Muscle layer of duodenum (tissue), 2 donors: ENCODE results near the gene PPP1R7.

Experiments
- H3K27ac ChIP-seq: one replicate; pipeline ENCODE4 v1.7.0; 2013; ENCODE audit warnings: mild to moderate bottlenecking, low read length
- H3K27me3 ChIP-seq: one replicate; pipeline ENCODE4 v1.7.0; 2013; ENCODE audit warnings: low read depth, mild to moderate bottlenecking, control low read depth, low read length
- H3K36me3 ChIP-seq, 2 donors: one replicate each; pipeline ENCODE4 v1.7.0; 2013; ENCODE audit warnings: low read length in 2 of 2, control low read depth in 1 of 2, mild to moderate bottlenecking in 1 of 2; ENCODE audit not compliant: insufficient read depth in 2 of 2, control insufficient read depth in 1 of 2
- H3K4me1 ChIP-seq, 2 donors: one replicate each; pipeline ENCODE4 v1.7.0; 2013; ENCODE audit warnings: low read length in 2 of 2, mild to moderate bottlenecking in 2 of 2, control low read depth in 1 of 2, moderate library complexity in 1 of 2; ENCODE audit not compliant: insufficient read depth in 2 of 2, control insufficient read depth in 1 of 2
- H3K4me3 ChIP-seq, 2 donors: one replicate each; pipeline ENCODE4 v1.7.0; 2013; ENCODE audit warnings: low read length in 2 of 2, low read depth in 1 of 2, mild to moderate bottlenecking in 1 of 2
- H3K9me3 ChIP-seq, 2 donors: one replicate each; pipeline ENCODE4 v1.7.0; 2013; ENCODE audit warnings: low read length in 2 of 2, control low read depth in 1 of 2, mild to moderate bottlenecking in 1 of 2; ENCODE audit not compliant: control insufficient read depth in 1 of 2
- donor health status: healthy.

The PPP1R7 gene

DNA sequence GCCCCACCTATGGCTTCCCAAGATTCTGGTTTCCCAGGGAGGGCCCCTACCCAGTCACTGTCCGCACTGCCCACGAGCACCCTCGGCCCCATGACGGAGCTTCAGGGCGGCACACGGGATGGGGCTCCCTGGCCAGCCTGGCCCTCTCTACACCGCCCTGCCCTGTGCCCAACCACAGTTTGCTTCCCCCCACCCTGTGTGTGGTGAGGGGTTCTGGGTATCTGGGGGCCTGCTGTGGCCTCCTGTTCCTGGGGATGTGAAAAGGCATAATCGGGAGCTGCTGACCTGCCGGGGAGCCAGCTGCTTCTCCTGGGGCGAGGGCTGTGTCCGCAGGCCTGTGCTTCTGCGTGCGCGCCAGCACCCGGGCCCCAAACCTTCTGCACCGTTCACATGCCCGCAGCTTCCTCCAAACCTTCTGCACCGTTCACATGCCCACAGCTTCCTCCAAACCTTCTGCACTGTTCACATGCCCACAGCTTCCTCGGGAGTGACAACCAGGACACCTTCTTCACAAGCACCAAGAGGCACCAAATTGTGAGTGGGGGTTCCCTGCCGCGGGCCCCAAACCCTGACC is 50.6 kb downstream of the PPP1R7 start:
- H3K36me3 ChIP-seq, result no peaks in the 10 kb centered on the region
- H3K27me3 ChIP-seq, result no peaks in the 10 kb centered on the region
- no peak overlapping the region for H3K27ac ChIP-seq
- H3K9me3 ChIP-seq, result no peaks in the 10 kb centered on the region
- H3K4me3 ChIP-seq, result no peak overlapping the region
- H3K4me1 ChIP-seq, result no peaks in the 10 kb centered on the region

DNA sequence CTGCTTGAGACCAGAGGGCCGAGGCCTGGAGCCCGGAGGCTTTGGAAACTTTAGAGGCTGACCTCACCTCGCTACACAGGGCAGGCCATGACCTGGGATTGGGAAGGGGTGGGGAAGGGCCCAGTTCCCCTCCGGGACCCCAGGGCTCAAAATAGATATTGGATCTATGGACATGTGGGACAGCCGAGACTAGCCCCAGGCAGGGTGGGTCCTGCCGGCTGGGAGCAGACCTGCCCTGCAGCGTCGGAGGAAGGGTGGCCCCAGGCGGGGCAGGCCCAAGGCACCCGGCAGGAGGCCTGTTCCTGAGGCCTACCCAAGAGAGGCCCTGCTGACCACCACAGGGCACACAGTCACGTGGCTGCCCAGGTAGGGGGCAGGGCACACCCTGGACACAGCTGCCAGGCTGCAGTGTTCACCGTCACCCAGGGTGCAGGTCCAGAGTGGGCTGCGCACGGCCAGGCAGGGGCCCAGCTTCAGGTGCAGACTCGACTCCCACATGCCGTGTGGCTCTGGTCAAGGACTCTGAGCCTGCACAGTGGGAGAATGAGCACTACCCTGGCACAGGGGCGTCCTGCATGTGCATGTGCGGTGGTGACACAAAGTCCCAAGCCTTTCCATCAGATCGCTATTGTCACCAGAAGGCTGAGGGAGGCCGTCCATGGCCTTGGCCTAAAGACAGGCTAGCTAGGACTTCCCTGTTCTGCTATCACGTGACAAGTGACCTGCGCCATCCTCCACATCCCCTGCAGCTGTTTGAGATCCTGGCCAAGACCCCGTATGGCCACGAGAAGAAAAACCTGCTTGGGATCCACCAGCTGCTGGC is 51.4 kb downstream of the PPP1R7 start:
- Histone ChIP-seq H3K4me3 (no peak overlapping the region), H3K36me3 (no peaks in the 10 kb centered on the region), H3K27me3 (no peaks in the 10 kb centered on the region), H3K4me1 (no peaks in the 10 kb centered on the region), H3K27ac (no peak overlapping the region), H3K9me3 (no peaks in the 10 kb centered on the region)

DNA sequence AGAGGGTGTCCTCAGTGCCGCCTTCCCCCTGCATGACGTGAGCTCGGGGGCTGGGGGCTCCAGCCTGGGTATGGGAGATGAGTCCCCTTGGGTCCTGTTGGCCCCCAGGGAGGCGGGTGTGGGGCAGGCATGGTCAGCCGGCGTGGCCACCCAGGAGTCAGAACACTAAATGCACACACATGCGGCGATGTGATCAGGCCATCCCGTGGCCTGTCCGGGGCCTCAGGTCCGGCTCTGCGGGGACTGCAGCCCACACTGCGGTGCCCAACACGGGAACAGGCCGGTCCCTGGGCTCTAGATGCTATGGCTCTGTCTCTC is 52.0 kb downstream of the PPP1R7 start:
- H3K4me1 ChIP-seq, result no peaks in the 10 kb centered on the region
- H3K4me3 ChIP-seq, result no peak overlapping the region
- no peaks in the 10 kb centered on the region for H3K27me3 ChIP-seq
- no peaks in the 10 kb centered on the region for H3K9me3 ChIP-seq
- H3K36me3 ChIP-seq, result no peaks in the 10 kb centered on the region
- no peak overlapping the region for H3K27ac ChIP-seq

DNA sequence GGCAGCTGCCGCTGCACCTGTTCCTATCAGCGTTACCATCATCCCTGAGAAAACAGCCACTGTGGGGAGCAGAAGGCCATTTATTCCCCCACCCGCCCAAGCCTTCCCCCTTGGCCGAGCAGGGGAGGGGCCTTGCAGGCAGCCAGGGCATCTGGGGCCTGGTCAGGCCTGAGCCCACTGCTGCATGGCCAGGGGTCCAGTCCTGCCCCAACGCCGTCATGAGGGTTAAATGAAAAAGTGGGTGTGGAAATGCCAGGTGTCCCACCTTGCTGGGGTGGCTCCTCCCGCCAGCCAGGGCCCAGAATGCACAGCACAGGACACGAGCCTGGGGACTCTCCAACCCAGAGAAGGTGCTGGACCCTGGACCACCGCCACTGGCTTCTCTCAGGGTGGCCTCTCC is 52.4 kb downstream of the PPP1R7 start:
- Histone ChIP-seq H3K4me1 (no peaks in the 10 kb centered on the region), H3K4me3 (no peak overlapping the region), H3K9me3 (no peaks in the 10 kb centered on the region), H3K27me3 (no peaks in the 10 kb centered on the region), H3K27ac (no peak overlapping the region), H3K36me3 (no peaks in the 10 kb centered on the region)

DNA sequence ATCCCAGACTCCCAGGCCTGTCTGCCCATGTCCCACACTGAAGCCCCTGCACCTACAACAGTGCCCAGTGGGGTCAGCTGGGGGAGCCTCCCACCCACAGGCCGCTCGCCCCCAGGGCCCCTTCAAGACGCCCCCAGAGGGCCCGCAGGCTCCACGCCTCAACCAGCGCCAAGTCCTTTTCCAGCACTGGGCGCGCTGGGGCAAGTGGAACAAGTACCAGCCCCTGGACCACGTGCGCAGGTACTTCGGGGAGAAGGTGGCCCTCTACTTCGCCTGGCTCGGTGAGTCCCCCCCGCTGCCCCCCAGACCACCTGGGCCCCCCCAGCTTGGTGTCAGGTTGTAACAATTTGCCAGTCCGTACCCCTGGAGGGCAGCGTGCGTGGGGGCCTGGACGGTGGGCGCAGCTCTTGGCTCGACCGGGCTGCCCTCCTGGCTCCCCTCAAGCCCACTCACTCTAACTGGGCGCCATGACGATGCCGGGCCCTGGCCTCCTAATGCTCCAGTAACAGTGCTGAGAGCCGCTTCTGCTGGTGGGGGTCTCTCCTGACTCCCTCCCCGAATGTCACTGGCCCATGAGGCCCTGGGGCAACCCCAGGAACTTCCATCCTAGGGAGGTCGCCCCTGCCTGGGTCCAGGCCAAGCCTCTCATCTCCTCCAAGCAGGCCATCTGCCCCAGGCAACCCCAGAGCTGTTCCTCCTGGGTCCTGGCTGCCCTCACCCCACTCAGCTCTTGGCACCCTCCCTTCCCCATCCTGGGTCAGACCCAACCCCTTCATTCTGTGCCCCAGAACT is 53.1 kb downstream of the PPP1R7 start:
- H3K27ac ChIP-seq, result no peak overlapping the region
- no peaks in the 10 kb centered on the region for H3K36me3 ChIP-seq
- H3K4me3 ChIP-seq, result no peak overlapping the region
- no peaks in the 10 kb centered on the region for H3K9me3 ChIP-seq
- H3K4me1 ChIP-seq, result no peaks in the 10 kb centered on the region
- H3K27me3 ChIP-seq, result no peaks in the 10 kb centered on the region

DNA sequence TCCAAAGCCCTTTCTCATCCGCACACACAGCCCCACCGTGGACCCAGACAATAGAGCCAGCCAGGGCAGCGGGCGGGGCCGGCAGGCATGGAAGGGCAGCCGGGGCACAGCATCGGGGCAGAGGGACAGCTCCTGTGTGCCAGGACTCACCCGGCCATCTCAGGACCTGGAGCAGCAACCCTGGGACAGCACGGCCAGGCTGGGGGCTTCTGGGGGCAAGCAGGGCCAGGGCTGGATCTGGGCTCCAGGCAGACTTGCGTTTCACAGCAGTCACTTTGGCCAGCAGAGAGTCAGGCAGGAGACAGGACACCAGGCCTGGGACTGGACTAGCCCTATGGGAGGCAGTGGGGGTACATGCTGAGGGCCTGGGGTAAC is 53.7 kb downstream of the PPP1R7 start:
- Histone ChIP-seq H3K27ac (no peak overlapping the region), H3K4me1 (no peaks in the 10 kb centered on the region), H3K36me3 (no peaks in the 10 kb centered on the region), H3K4me3 (no peak overlapping the region), H3K9me3 (no peaks in the 10 kb centered on the region), H3K27me3 (no peaks in the 10 kb centered on the region)

DNA sequence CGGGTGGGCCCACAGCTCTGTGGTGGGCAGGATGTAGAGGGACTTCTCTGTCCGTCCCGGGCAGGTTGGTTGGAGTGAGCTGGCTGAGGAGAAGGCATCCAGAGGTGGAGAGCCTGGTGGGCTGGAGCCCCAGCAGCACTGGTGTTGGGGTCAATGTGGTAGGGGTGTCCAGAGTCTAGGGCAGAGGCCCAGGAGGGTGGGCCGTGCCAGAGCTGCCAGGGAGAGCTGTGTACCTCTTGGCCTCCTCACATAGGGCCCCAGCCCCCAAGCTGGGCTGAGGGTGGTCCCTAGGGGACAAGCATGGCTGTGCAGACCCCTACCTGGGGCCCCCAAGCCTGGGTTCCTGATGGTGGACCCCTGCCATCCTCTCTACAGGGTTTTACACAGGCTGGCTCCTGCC is 54.2 kb downstream of the PPP1R7 start:
- Histone ChIP-seq H3K27ac (no peak overlapping the region), H3K36me3 (no peaks in the 10 kb centered on the region), H3K4me1 (no peaks in the 10 kb centered on the region), H3K9me3 (no peaks in the 10 kb centered on the region), H3K27me3 (no peaks in the 10 kb centered on the region), H3K4me3 (no peak overlapping the region)

DNA sequence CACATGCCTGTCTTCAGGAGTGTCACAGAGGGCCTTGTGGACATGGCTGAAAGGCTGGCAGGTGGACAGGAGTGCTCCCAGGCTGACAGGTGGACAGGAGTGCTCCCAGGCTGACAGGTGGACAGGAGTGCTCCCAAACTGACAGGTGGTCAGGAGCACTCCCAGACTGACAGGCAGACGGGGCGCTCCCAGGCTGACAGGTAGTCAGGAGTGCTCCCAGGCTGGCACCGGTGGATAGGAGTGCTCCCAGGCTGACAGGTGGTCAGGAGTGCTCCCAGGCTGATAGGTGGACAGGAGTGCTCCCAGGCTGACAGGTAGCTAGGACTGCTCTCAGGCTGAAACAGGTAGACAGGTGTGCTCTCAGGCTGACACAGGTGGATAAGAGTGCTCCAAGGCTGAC is 54.8 kb downstream of the PPP1R7 start:
- H3K27ac ChIP-seq, result no peak overlapping the region
- H3K36me3 ChIP-seq, result no peaks in the 10 kb centered on the region
- no peak overlapping the region for H3K4me3 ChIP-seq
- H3K4me1 ChIP-seq, result no peaks in the 10 kb centered on the region
- no peaks in the 10 kb centered on the region for H3K9me3 ChIP-seq
- no peaks in the 10 kb centered on the region for H3K27me3 ChIP-seq

DNA sequence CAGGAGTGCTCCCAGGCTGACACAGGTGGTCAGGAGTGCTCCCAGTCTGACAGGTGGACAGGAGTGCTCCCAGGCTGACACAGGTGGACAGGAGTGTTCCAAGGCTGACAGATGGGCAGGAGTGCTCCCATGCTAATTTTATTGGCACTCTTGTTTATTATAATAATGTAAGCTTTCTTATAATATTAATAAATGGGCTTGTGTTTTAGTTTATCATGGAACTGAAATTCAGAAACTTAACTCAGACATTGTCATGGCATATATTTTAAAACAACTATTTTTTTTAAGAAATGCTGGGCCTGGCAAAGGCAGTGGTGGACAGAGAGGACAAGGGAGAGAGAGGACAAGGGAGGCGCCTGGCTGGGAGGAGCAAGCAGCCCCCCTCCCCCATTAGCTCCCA is 56.9 kb downstream of the PPP1R7 start:
- Histone ChIP-seq H3K27ac (no peak overlapping the region), H3K4me1 (no peaks in the 10 kb centered on the region), H3K4me3 (no peak overlapping the region), H3K9me3 (no peaks in the 10 kb centered on the region), H3K36me3 (no peaks in the 10 kb centered on the region), H3K27me3 (no peaks in the 10 kb centered on the region)

DNA sequence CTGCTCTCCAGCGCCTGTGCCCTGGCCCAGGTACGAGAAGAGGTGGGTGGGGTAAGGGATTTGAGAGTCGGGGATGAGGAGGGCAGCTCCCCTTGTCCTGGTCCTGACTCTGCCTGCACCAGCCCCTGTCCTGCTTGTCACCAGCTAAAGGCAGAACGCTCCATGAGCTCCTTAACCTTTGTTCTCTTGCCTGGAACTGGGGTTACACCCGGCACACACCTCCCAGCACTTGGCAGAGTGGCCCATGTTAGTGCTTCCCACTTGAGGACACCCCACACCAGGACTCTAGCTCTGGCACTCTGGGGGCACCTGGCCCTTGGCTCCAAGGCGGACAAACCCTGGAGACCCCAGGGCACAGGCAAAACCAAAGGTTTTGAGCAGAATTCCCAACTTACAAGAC is 57.4 kb downstream of the PPP1R7 start:
- H3K9me3 ChIP-seq, result no peaks in the 10 kb centered on the region
- no peak overlapping the region for H3K4me3 ChIP-seq
- H3K4me1 ChIP-seq, result no peaks in the 10 kb centered on the region
- no peaks in the 10 kb centered on the region for H3K27me3 ChIP-seq
- no peaks in the 10 kb centered on the region for H3K36me3 ChIP-seq
- H3K27ac ChIP-seq, result no peak overlapping the region

DNA sequence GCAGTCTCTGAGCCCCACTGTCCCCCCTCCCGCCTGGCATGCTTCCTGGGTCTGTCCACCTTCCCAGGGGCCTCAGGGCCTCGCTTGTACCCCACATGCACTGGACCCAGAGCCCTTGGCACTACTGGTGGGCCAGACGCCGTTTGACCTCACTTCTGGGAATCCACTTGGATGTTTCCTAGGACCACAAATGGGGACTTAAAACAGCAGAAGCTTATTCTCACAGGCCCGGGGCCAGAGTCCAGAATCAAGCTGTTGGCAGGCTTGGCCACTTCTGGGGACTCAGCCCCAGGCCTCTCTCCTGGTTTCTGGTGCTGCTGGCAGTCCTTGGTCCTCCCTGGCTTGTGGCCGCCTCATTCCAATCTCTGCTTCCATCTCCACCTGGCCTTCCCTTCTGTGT is 57.8 kb downstream of the PPP1R7 start:
- no peaks in the 10 kb centered on the region for H3K27me3 ChIP-seq
- no peak overlapping the region for H3K4me3 ChIP-seq
- H3K27ac ChIP-seq, result no peak overlapping the region
- no peaks in the 10 kb centered on the region for H3K36me3 ChIP-seq
- H3K4me1 ChIP-seq, result no peaks in the 10 kb centered on the region
- no peaks in the 10 kb centered on the region for H3K9me3 ChIP-seq
